PC-9 (cell line): ENCODE measurements around the gene MACROD1.

ENCODE experiments used
- CTCF ChIP-seq: fragments of 200-600 bp; sonication (generic); conservative IDR thresholded peaks from 2 replicates; pipeline ENCODE4 v1.6.1; 2017; ENCODE audit warnings: mixed run types, antibody characterized with exemption, mild to moderate bottlenecking, moderate library complexity
- EZH2 ChIP-seq: fragments of 200-600 bp; sonication (generic); IDR thresholded peaks from 2 replicates; pipeline ENCODE4 v1.8.0; 2017; ENCODE audit warnings: antibody characterized with exemption, low read depth

GRCh38 chr11:64053699-64054098 is 112.2 kb downstream of the MACROD1 start:
- TF ChIP-seq CTCF (no peak), EZH2 (no peak)
